Globus pallidus (tissue), 1 donor: ENCODE measurements around the gene TIMM21.

ENCODE experiments used
- DNase-seq: peaks from one replicate; pipeline ENCODE4 v3.0.0-alpha.2; 2015; ENCODE audit warnings: low spot score

The TIMM21 gene

DNA sequence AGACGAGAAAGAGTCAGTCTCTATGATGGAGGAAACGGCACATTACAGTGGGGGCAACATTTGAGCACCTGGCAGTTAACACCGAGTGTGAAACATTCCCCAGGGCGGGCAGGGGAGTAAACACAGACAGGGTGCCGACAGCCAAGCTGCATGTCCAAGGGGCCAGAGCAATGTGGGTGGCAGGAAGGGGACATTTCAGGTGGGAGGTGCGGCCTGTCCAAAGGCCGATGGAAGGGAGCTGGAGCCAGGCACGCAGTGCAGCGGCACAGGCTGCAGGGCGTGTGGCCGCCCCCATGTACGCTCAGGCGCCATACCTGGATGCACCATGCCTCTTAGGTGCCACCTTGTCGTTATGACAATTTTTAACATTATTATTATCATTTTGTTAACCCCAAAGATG, 43.3 kb downstream of the TIMM21 start:
- no peak for DNase-seq

DNA sequence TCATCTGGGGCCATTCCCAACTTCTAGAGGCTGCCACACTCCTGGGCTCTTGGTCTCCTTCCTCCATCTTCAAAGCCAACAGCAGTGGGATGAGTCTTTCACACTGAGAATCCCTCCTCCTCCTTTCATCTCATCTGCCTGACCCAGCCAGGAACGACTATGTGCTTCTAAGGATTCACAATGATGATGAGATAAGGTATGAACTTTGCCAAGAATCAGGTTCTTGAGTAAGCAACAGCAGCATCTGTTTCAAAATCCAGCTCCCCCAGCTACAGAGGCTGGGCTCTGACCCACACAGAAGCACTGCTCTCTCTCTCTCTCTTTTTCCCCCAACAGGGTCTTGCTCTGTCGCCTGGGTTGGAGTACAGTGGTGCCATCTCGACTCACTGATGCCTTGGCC, 46.4 kb downstream of the TIMM21 start:
- no peak for DNase-seq

GRCh38 chr18:74196220-74197119, 48.1 kb downstream of the TIMM21 start:
- peak; percentile 54 for DNase-seq

DNA sequence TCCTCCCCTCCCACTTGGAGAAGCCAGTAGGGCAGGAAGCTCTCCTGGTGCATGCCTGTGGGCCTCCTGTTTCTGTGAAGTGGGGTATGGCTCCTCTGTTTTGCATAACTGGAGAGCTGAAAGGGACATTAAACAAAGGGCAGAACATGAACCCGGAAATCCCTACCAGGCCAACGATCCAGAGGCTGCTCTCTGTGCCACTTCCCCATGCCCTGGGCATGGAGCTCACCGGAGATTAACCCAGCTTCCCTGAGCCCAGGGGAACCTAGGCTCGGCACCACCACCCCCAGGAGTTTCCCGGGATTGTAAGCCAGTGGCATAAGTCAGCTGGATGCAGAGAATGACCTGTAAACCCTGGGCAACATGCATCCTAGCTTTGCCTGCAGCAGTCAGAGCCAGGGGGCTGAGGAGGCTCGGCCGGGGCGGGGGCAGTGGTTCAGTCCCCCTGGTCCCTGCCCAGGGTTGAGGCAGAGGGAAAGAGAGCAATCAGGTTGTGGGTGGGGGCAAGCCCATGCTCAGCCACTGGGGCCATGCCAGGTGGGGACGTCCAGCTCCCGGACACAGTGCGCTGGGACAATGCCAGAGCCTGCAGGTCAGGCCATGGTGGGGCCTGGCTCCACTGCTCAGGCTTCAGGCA, 49.5 kb downstream of the TIMM21 start:
- DNase-seq, result no peak

GRCh38 chr18:74198453-74198852, 50.1 kb downstream of the TIMM21 start:
- no peak for DNase-seq

GRCh38 chr18:74200780-74201179, 52.5 kb downstream of the TIMM21 start:
- DNase-seq, result no peak

DNA sequence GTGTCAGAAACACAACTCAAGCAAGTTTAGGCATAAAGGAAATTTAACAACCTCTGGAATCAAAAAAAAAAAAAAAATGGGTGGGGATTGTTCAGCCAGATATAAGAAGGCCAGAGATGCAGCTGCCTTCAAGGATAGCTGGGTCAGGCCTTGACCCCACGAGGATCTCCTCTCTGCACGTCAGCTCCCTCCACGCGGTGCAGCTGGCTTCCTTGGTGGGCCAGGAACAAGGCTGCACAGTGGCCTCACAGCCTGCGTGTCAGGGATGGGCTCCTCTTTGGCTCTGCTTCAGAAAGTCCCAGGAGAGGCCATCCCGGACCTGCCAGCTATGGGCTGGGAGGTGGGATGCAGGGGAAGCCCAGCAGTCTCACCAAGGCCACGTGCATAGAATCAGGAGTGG, 55.5 kb downstream of the TIMM21 start:
- no peak for DNase-seq

DNA sequence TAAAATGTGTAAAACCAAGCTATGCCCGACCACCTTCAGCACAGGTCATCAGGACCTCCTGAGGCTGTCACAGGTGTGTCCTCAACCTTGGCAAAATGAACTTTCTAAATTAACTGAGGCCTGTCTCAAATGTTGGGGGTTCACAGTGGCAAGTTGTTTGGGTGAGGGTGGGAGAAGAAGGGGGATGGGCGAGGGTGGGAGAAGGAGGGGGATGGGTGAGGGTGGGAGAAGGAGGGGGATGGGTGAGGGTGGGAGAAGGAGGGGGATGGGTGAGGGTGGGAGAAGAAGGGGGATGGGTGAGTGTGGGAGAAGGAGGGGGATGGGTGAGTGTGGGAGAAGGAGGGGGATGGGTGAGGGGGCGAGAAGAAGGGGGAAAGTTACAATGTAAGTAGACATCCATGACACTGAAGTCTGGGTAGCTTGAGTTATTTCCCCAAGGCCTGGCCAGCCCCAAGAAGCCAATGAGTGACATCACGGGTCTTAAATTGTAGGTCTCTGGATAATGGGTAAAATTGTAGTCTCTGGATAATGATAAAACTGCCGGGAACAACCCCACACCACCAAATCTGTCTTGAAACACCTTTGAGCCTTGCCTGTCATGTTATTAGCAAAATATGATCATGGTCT, 56.3 kb downstream of the TIMM21 start:
- no peak for DNase-seq
